ENCODE results near the gene HOMEZ. TPM values are rescaled to one million over a fixed set of nuclear protein-coding genes. Genes with fewer than 3 reads are reported as not detected.
"Not testable (repeated sequence)": the region's sequence is repeated elsewhere in the genome, so short reads cannot be mapped to it uniquely, and the experiment has no call there.

HOMEZ gene
- total RNA-seq, 2 donors from 2014 or later: 16.5 to 21.9 TPM

- Histone ChIP-seq H3K36me3 (no peaks in the 10 kb centered on the region), H3K27ac (no peak overlapping the region), H3K27me3 (no peaks in the 10 kb centered on the region), H3K4me3 (no peak overlapping the region), H3K4me1 (no peaks in the 10 kb centered on the region), H3K9ac (ENCODE audit: low read depth in 2 of 2, low read length in 2 of 2) (no peak overlapping the region), H3K9me3 (no peaks in the 10 kb centered on the region)
- no peak for DNase-seq
- intact Hi-C loops (cut with DNase I): no loop called here
- no peak for TF ChIP-seq CTCF (IDR thresholded peaks at IDR 0.05)
These were observed 42.9 kb downstream of the HOMEZ start for GRCh38 chr14:23243066-23243465.

GRCh38 chr14:23242076-23242475 is 43.9 kb downstream of the HOMEZ start:
- Histone ChIP-seq H3K4me1 (no peaks in the 10 kb centered on the region), H3K27ac (no peak overlapping the region), H3K4me3 (no peak overlapping the region), H3K9me3 (no peaks in the 10 kb centered on the region), H3K9ac (ENCODE audit: low read depth in 2 of 2, low read length in 2 of 2) (no peak overlapping the region), H3K27me3 (no peaks in the 10 kb centered on the region), H3K36me3 (no peaks in the 10 kb centered on the region)
- intact Hi-C loops (cut with DNase I): no loop called here
- TF ChIP-seq CTCF (IDR thresholded peaks at IDR 0.05): no peak
- DNase-seq: no peak

- H3K9me3 ChIP-seq; H3K4me1 ChIP-seq; DNase-seq; H3K36me3 ChIP-seq; intact Hi-C loops (cut with DNase I); H3K9ac ChIP-seq (ENCODE audit: low read depth in 2 of 2, low read length in 2 of 2); H3K27ac ChIP-seq; H3K27me3 ChIP-seq; H3K4me3 ChIP-seq: not testable (repeated sequence)
These were observed 44.7 kb downstream of the HOMEZ start for GRCh38 chr14:23241061-23241715.

GRCh38 chr14:23240661-23241060 is 45.3 kb downstream of the HOMEZ start:
- TF ChIP-seq CTCF (IDR thresholded peaks at IDR 0.05): no peak

GRCh38 chr14:23237772-23238594 is 47.9 kb downstream of the HOMEZ start, which contains the start of gene RNF212B:
RNF212B (plus strand) TSS chr14:23237936; CDS start chr14:23240346, 2,410 bp downstream.
- peak within 1 kb of the TSS; percentile 19 for H3K4me3 ChIP-seq
- no peaks in the 10 kb centered on the region for H3K4me1 ChIP-seq
- no peak within 1 kb of the TSS for H3K27ac ChIP-seq
- H3K9me3 ChIP-seq: no peaks in the 10 kb centered on the region
- H3K9ac ChIP-seq (ENCODE audit: low read depth in 2 of 2, low read length in 2 of 2): peak within 1 kb of the TSS in 1 of 2 donors; percentile 43
- no peaks in the 10 kb centered on the region for H3K27me3 ChIP-seq
- no peak for TF ChIP-seq CTCF (IDR thresholded peaks at IDR 0.05)
- intact Hi-C loops (cut with DNase I): no loop called here
- DNase-seq: peak; percentile 96
- H3K36me3 ChIP-seq: no peaks in the 10 kb centered on the region

More at GRCh38 chr14:23240661-23241060, 45.3 kb downstream of the HOMEZ start:
- Histone ChIP-seq H3K27me3 (no peaks in the 10 kb centered on the region), H3K9me3 (no peaks in the 10 kb centered on the region), H3K4me1 (no peaks in the 10 kb centered on the region), H3K9ac (ENCODE audit: low read depth in 2 of 2, low read length in 2 of 2) (no peak overlapping the region), H3K4me3 (no peak overlapping the region), H3K36me3 (no peaks in the 10 kb centered on the region), H3K27ac (no peak overlapping the region)
- intact Hi-C loops (cut with DNase I): no loop called here
- DNase-seq: no peak

GRCh38 chr14:23232241-23232808 is 53.6 kb downstream of the HOMEZ start:
- H3K4me3 ChIP-seq; intact Hi-C loops (cut with DNase I); H3K9ac ChIP-seq (ENCODE audit: low read depth in 2 of 2, low read length in 2 of 2); H3K4me1 ChIP-seq; DNase-seq; H3K27me3 ChIP-seq; H3K36me3 ChIP-seq; H3K27ac ChIP-seq; H3K9me3 ChIP-seq: not testable (repeated sequence)
